ENCODE data around the gene MYNN.

The MYNN gene

GRCh38 chr3:169771497-169772304, 1.5 kb upstream of the MYNN start (continued):
- TF ChIP-seq ZNF274 (IDR thresholded peaks at IDR 0.05; ENCODE audit: low read length), result no peak
- TF ChIP-seq ZNF274 (tag by site-specific recombination; IDR thresholded peaks at IDR 0.05; ENCODE audit: borderline replicate concordance), result no peak
- TF ChIP-seq GLI4 (tag by site-specific recombination; IDR thresholded peaks at IDR 0.05), result 0 out of 2 replicates have a peak, but pooled peaks have one; percentile 52
- TF ChIP-seq ZNF394 (tag by site-specific recombination; IDR thresholded peaks at IDR 0.05; ENCODE audit: borderline replicate concordance), result no peak
- peak; percentile 28; the same call in 1 of the 2 replicates for TF ChIP-seq ZNF76 (tag by site-specific recombination; IDR thresholded peaks at IDR 0.05; ENCODE audit: borderline replicate concordance, low read depth)
- TF ChIP-seq YY2 (tag by site-specific recombination; IDR thresholded peaks at IDR 0.05), result no peak
- TF ChIP-seq ZSCAN5A (tag by site-specific recombination; IDR thresholded peaks at IDR 0.05), result no peak
- TF ChIP-seq ZEB2 (tag by site-specific recombination; IDR thresholded peaks at IDR 0.05), result peak; percentile 90
- 0 out of 2 replicates have a peak, but pooled peaks have one; percentile 50 for TF ChIP-seq ZBTB21 (tag by site-specific recombination; IDR thresholded peaks at IDR 0.05)
- TF ChIP-seq ZNF335 (tag by site-specific recombination; conservative IDR thresholded peaks at IDR 0.05), result peak; percentile 99
- TF ChIP-seq ZNF785 (tag by site-specific recombination; IDR thresholded peaks at IDR 0.05), result no peak
- TF ChIP-seq ELK4 (IDR thresholded peaks at IDR 0.05; ENCODE audit: borderline replicate concordance, low read depth, low read length), result no peak
- peak; percentile 53; the same call in 1 of the 2 replicates for TF ChIP-seq HIC1 (tag by site-specific recombination; IDR thresholded peaks at IDR 0.05)
- TF ChIP-seq ZNF658 (tag by site-specific recombination; IDR thresholded peaks at IDR 0.05), result no peak
- peak; percentile 56; the same call in 1 of the 2 replicates for TF ChIP-seq TRIM28 (IDR thresholded peaks at IDR 0.05; ENCODE audit: borderline replicate concordance, low read length)
- TF ChIP-seq ZNF664 (tag by site-specific recombination; IDR thresholded peaks at IDR 0.05), result 0 out of 2 replicates have a peak, but pooled peaks have one; percentile 12
- TF ChIP-seq PRDM6 (tag by site-specific recombination; IDR thresholded peaks at IDR 0.05), result peak; percentile 88
- no peak for TF ChIP-seq ZFP41 (tag by site-specific recombination; IDR thresholded peaks at IDR 0.05; ENCODE audit: borderline replicate concordance)
- peak; percentile 42; the same call in 1 of the 2 replicates for TF ChIP-seq ZNF341 (tag by site-specific recombination; IDR thresholded peaks at IDR 0.05; ENCODE audit: low read depth)
- no peak for TF ChIP-seq ZNF670 (tag by site-specific recombination; IDR thresholded peaks at IDR 0.05; ENCODE audit: low read depth)
- TF ChIP-seq ZBTB20 (tag by site-specific recombination; IDR thresholded peaks at IDR 0.05), result peak; percentile 98
- TF ChIP-seq ZBTB11 (tag by site-specific recombination; conservative IDR thresholded peaks at IDR 0.05; ENCODE audit: low read depth), result 0 out of 2 replicates have a peak, but pooled peaks have one; percentile 12
- TF ChIP-seq ZNF610 (tag by site-specific recombination; IDR thresholded peaks at IDR 0.05; ENCODE audit: borderline replicate concordance), result 0 out of 2 replicates have a peak, but pooled peaks have one; percentile 42
